PC-3 (cell line): ENCODE results near the gene SLC9A9.
A peak's percentile ranks its signal among the peaks of the same experiment; 100 is the strongest.

Source experiments
- CTCF ChIP-seq: fragments of 300-600 bp; sonication (generic); conservative IDR thresholded peaks from 2 replicates; pipeline ENCODE4 v1.5.1; 2017; ENCODE audit warnings: antibody characterized with exemption, low read depth, mild to moderate bottlenecking, low read length
- EZH2 ChIP-seq: fragments of 300-600 bp; sonication (generic); IDR thresholded peaks from one replicate; pipeline ENCODE4 v1.6.1; 2017; ENCODE audit warnings: antibody characterized with exemption, mild to moderate bottlenecking, low read length; ENCODE audit not compliant: unreplicated experiment

- TF ChIP-seq CTCF (peak; percentile 84), EZH2 (no peak)
These were observed 173.9 kb downstream of the SLC9A9 start for GRCh38 chr3:143674100-143674968.
